Loucy (cell line): ENCODE data around the gene DKK2.

ENCODE experiments used
- H2AFZ ChIP-seq: fragments of 200-600 bp; sonication (generic); 2 replicates; pipeline ENCODE4 v1.6.0; 2016; ENCODE audit warnings: antibody characterized with exemption, mild to moderate bottlenecking, low read length, moderate library complexity
- H3F3A ChIP-seq: fragments of 200-600 bp; 2 replicates; pipeline ENCODE4 v1.6.0; 2016; ENCODE audit warnings: antibody characterized with exemption, low read depth, mild to moderate bottlenecking
- H3K27me3 ChIP-seq: fragments of 200-600 bp; sonication (generic); 2 replicates; pipeline ENCODE4 v1.6.1; 2014; ENCODE audit warnings: low read length, mild to moderate bottlenecking; ENCODE audit not compliant: insufficient read depth, poor library complexity, severe bottlenecking
- H3K36me3 ChIP-seq: fragments of 200-600 bp; sonication (generic); 2 replicates; pipeline ENCODE4 v1.6.1; 2016; ENCODE audit warnings: low read length; ENCODE audit not compliant: insufficient read depth
- H3K4me1 ChIP-seq: fragments of 200-600 bp; sonication (generic); 2 replicates; pipeline ENCODE4 v1.5.1; 2014; ENCODE audit warnings: low read length, mild to moderate bottlenecking; ENCODE audit not compliant: insufficient read depth, poor library complexity, severe bottlenecking
- H3K4me2 ChIP-seq: fragments of 200-600 bp; sonication (generic); 2 replicates; pipeline ENCODE4 v1.6.0; 2014; ENCODE audit warnings: antibody characterized with exemption, low read length, low read depth, mild to moderate bottlenecking; ENCODE audit not compliant: poor library complexity, severe bottlenecking
- H3K4me3 ChIP-seq: fragments of 200-600 bp; sonication (generic); 2 replicates; pipeline ENCODE4 v1.5.1; 2014; ENCODE audit warnings: low read length, mild to moderate bottlenecking, mixed read lengths; ENCODE audit not compliant: poor library complexity, severe bottlenecking
- H3K79me2 ChIP-seq: fragments of 200-600 bp; sonication (generic); 2 replicates; pipeline ENCODE4 v1.6.1; 2014; ENCODE audit warnings: low read length; ENCODE audit not compliant: insufficient read depth
- H3K9ac ChIP-seq: fragments of 200-600 bp; sonication (generic); 2 replicates; pipeline ENCODE4 v1.6.0; 2014; ENCODE audit warnings: mild to moderate bottlenecking, low read depth, low read length, moderate library complexity; ENCODE audit not compliant: poor library complexity, severe bottlenecking
- H3K9me2 ChIP-seq: fragments of 200-600 bp; sonication (generic); replicated peaks from 2 replicates; pipeline ENCODE4 v1.6.1; 2016; ENCODE audit warnings: low read depth, low read length, mixed read lengths
- H3K9me3 ChIP-seq: fragments of 200-600 bp; sonication (generic); 2 replicates; pipeline ENCODE4 v1.6.1; 2014; ENCODE audit warnings: mild to moderate bottlenecking, antibody characterized with exemption, low read length, low read depth; ENCODE audit not compliant: insufficient read depth
- H4K20me1 ChIP-seq: fragments of 200-600 bp; sonication (generic); 2 replicates; pipeline ENCODE4 v1.6.0; 2014; ENCODE audit warnings: antibody characterized with exemption, low read length, mild to moderate bottlenecking; ENCODE audit not compliant: insufficient read depth, poor library complexity, severe bottlenecking
- EZH2phosphoT487 ChIP-seq: fragments of 200-600 bp; IDR thresholded peaks from 2 replicates; pipeline ENCODE4 v1.6.1; 2018; ENCODE audit warnings: antibody characterized with exemption, mild to moderate bottlenecking, moderate library complexity, borderline replicate concordance
- TF ChIP-seq, protein P1 (sequence below): fragments of 200-600 bp; sonication (generic); conservative IDR thresholded peaks from 2 replicates; pipeline ENCODE4 v1.5.1; 2014; ENCODE audit warnings: mild to moderate bottlenecking, antibody characterized with exemption, low read length

DKK2 gene

DNA sequence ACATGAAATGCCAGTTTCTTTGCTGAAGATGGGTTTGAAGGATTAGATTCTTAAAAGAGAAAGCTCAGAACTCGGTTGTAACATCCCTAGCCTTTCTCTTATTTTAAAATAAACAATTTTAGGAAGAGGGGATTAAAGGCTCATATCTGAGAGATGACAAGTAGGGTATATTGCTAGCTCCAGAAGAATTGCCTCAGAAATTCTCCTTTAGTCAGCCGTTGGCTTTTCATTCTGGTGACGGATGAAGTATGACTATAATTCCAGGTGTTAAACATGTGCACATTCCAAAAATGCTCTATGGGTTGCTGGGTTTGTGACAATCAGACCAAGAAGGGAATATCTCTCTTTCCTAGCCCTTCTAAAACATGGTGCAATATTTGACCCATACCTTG is 17.8 kb downstream of the DKK2 start:
- no peaks in the 10 kb centered on the region for H3K9me3 ChIP-seq
- no peaks in the 10 kb centered on the region for H3K36me3 ChIP-seq
- no peaks in the 10 kb centered on the region for H3K27me3 ChIP-seq
- no peaks in the 10 kb centered on the region for H3K79me2 ChIP-seq
- TF ChIP-seq EZH2phosphoT487 = no peak
- no peak overlapping the region for H3K4me2 ChIP-seq
- no peak overlapping the region for H3K4me3 ChIP-seq
- no peak overlapping the region for H3K9ac ChIP-seq
- no peaks in the 10 kb centered on the region for H4K20me1 ChIP-seq
- H3K4me1 ChIP-seq = no peaks in the 10 kb centered on the region
- no peak overlapping the region for H2AFZ ChIP-seq
- H3F3A ChIP-seq = no peaks in the 10 kb centered on the region
- no peaks in the 10 kb centered on the region for H3K9me2 ChIP-seq

GRCh38 chr4:107017443-107018343 is 18.4 kb downstream of the DKK2 start:
- Histone ChIP-seq H3K9me3 (no peaks in the 10 kb centered on the region), H4K20me1 (no peaks in the 10 kb centered on the region), H3K4me3 (no peak overlapping the region), H2AFZ (no peak overlapping the region), H3K79me2 (no peaks in the 10 kb centered on the region), H3K27me3 (no peaks in the 10 kb centered on the region), H3K9me2 (no peaks in the 10 kb centered on the region), H3K4me1 (no peaks in the 10 kb centered on the region), H3K36me3 (no peaks in the 10 kb centered on the region), H3K9ac (no peak overlapping the region), H3F3A (no peaks in the 10 kb centered on the region), H3K4me2 (no peak overlapping the region)
- TF ChIP-seq EZH2phosphoT487 = no peak
- TF ChIP-seq, protein P1, sequence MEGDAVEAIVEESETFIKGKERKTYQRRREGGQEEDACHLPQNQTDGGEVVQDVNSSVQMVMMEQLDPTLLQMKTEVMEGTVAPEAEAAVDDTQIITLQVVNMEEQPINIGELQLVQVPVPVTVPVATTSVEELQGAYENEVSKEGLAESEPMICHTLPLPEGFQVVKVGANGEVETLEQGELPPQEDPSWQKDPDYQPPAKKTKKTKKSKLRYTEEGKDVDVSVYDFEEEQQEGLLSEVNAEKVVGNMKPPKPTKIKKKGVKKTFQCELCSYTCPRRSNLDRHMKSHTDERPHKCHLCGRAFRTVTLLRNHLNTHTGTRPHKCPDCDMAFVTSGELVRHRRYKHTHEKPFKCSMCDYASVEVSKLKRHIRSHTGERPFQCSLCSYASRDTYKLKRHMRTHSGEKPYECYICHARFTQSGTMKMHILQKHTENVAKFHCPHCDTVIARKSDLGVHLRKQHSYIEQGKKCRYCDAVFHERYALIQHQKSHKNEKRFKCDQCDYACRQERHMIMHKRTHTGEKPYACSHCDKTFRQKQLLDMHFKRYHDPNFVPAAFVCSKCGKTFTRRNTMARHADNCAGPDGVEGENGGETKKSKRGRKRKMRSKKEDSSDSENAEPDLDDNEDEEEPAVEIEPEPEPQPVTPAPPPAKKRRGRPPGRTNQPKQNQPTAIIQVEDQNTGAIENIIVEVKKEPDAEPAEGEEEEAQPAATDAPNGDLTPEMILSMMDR = no peak

DNA sequence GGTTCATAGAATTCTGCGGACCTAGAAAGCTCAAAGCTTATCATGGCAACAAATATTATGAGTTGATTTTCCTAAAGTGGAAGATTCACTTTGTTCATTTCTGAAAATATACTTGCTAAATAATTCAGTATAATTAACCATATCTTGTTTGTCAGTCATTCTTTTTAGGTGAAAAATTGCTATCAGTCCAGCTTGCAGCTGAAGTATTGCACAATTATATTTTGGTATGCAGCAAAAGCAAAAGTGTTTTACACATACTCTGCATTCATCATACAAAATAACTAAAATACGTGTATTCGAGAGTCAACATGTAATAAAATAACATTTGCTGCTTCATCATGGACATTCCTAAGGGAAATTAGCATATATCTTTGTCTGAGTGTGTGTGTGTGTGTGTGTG is 24.8 kb downstream of the DKK2 start:
- Histone ChIP-seq H3K27me3 (no peaks in the 10 kb centered on the region), H3K4me2 (no peak overlapping the region), H3K36me3 (no peaks in the 10 kb centered on the region), H3K9me2 (no peaks in the 10 kb centered on the region), H3K4me3 (no peak overlapping the region), H3K4me1 (no peaks in the 10 kb centered on the region), H3K9me3 (no peaks in the 10 kb centered on the region), H2AFZ (no peak overlapping the region), H4K20me1 (no peaks in the 10 kb centered on the region), H3F3A (no peaks in the 10 kb centered on the region), H3K79me2 (no peaks in the 10 kb centered on the region), H3K9ac (no peak overlapping the region)
- TF ChIP-seq EZH2phosphoT487 = no peak
- TF ChIP-seq, protein P1 = no peak
